HAP-1 (cell line): ENCODE measurements around the gene ULK1.

ENCODE experiments used
- DNase-seq, 2 experiments: peaks; one replicate each; pipeline ENCODE4 v3.0.0-alpha.2; 2016 to 2020; ENCODE audit warnings: low spot score in 2 of 2
- H3K27me3 ChIP-seq: fragments of 250-450 bp; sonication (Bioruptor Pico); 2 replicates; pipeline ENCODE4 v1.5.1; 2020; ENCODE audit warnings: low read depth, mild to moderate bottlenecking, moderate library complexity
- H3K36me3 ChIP-seq: fragments of 250-450 bp; sonication (Bioruptor Pico); replicated peaks from 2 replicates; pipeline ENCODE4 v1.5.1; 2020; ENCODE audit warnings: mild to moderate bottlenecking
- H3K4me1 ChIP-seq: fragments of 250-450 bp; sonication (Bioruptor Pico); 2 replicates; pipeline ENCODE4 v1.5.1; 2020; ENCODE audit warnings: mild to moderate bottlenecking
- H3K4me3 ChIP-seq: fragments of 250-450 bp; sonication (Bioruptor Pico); 2 replicates; pipeline ENCODE4 v1.5.1; 2020; ENCODE audit warnings: mild to moderate bottlenecking, moderate library complexity
- H3K9me3 ChIP-seq: fragments of 250-450 bp; sonication (Bioruptor Pico); 2 replicates; pipeline ENCODE4 v1.5.1; 2020; ENCODE audit warnings: mild to moderate bottlenecking, moderate library complexity
- in situ Hi-C: fragments of 300-500 bp; cut with MboI; formaldehyde crosslinking; loops from 3 replicates; pipeline ENCODE4 v1.14.3; 2020; ENCODE audit warnings: low sequenced_read_pairs, inconsistent platforms, mixed read lengths

ULK1 gene

GRCh38 chr12:131894313-131894860 is at the start of gene ULK1:
Gene ULK1, plus strand, starts transcription at chr12:131894622. Its CDS starts 380 bp downstream, at chr12:131895002.
- Histone ChIP-seq H3K9me3 (no peaks in the 10 kb centered on the region), H3K36me3 (no peaks in the 10 kb centered on the region; the same call in 1 of the 2 replicates), H3K4me3 (peak within 1 kb of the TSS; percentile 45), H3K27me3 (no peaks in the 10 kb centered on the region), H3K4me1 (peaks cover 9% of the 10 kb centered on the region; the same call in 1 of the 2 replicates)
- DNase-seq: peak; percentile 93 to 98
- in situ Hi-C loops: no loop called here

GRCh38 chr12:131844656-131845055 is 49.8 kb upstream of the ULK1 start:
- no peaks in the 10 kb centered on the region for H3K27me3 ChIP-seq
- in situ Hi-C loops: no loop called here
- H3K9me3 ChIP-seq: no peaks in the 10 kb centered on the region
- no peaks in the 10 kb centered on the region for H3K4me1 ChIP-seq
- DNase-seq: no peak
- no peak overlapping the region for H3K4me3 ChIP-seq
- peaks cover 45% of the 10 kb centered on the region for H3K36me3 ChIP-seq

GRCh38 chr12:131845121-131845520 is 49.3 kb upstream of the ULK1 start:
- peaks cover 46% of the 10 kb centered on the region for H3K36me3 ChIP-seq
- in situ Hi-C loops: no loop called here

GRCh38 chr12:131847456-131847855 is 47.0 kb upstream of the ULK1 start:
- no peak for DNase-seq
- in situ Hi-C loops: no loop called here
- Histone ChIP-seq H3K36me3 (peaks cover 31% of the 10 kb centered on the region), H3K4me3 (no peak overlapping the region), H3K27me3 (no peaks in the 10 kb centered on the region), H3K9me3 (no peaks in the 10 kb centered on the region), H3K4me1 (no peaks in the 10 kb centered on the region)

More at GRCh38 chr12:131845121-131845520, 49.3 kb upstream of the ULK1 start:
- no peaks in the 10 kb centered on the region for H3K9me3 ChIP-seq
- DNase-seq: no peak
- no peaks in the 10 kb centered on the region for H3K4me1 ChIP-seq
- H3K4me3 ChIP-seq: no peak overlapping the region
- no peaks in the 10 kb centered on the region for H3K27me3 ChIP-seq

- no peaks in the 10 kb centered on the region for H3K4me1 ChIP-seq
- H3K9me3 ChIP-seq: no peaks in the 10 kb centered on the region
- peaks cover 27% of the 10 kb centered on the region for H3K36me3 ChIP-seq
- no peak for DNase-seq
- no peak overlapping the region for H3K4me3 ChIP-seq
- H3K27me3 ChIP-seq: no peaks in the 10 kb centered on the region
- in situ Hi-C loops: no loop called here
These were observed 45.7 kb upstream of the ULK1 start for GRCh38 chr12:131848753-131849152.

GRCh38 chr12:131849700-131850553 is 44.5 kb upstream of the ULK1 start:
- Histone ChIP-seq H3K4me1 (no peaks in the 10 kb centered on the region), H3K27me3 (no peaks in the 10 kb centered on the region), H3K4me3 (no peak overlapping the region), H3K36me3 (peaks cover 18% of the 10 kb centered on the region), H3K9me3 (no peaks in the 10 kb centered on the region)
- no peak for DNase-seq
- in situ Hi-C loops: no loop called here

GRCh38 chr12:131850856-131851559 is 43.4 kb upstream of the ULK1 start:
- Histone ChIP-seq H3K27me3 (no peaks in the 10 kb centered on the region), H3K36me3 (peaks cover 14% of the 10 kb centered on the region), H3K4me1 (no peaks in the 10 kb centered on the region), H3K9me3 (no peaks in the 10 kb centered on the region), H3K4me3 (no peak overlapping the region)
- no peak for DNase-seq
- in situ Hi-C loops: no loop called here

GRCh38 chr12:131851741-131852550 is 42.5 kb upstream of the ULK1 start:
- DNase-seq: no peak
- H3K4me3 ChIP-seq: no peak overlapping the region

GRCh38 chr12:131852551-131853299 is 41.7 kb upstream of the ULK1 start:
- H3K4me3 ChIP-seq: no peak overlapping the region
- H3K4me1 ChIP-seq: no peaks in the 10 kb centered on the region
- no peaks in the 10 kb centered on the region for H3K27me3 ChIP-seq
- DNase-seq: no peak
- H3K36me3 ChIP-seq: peaks cover 9% of the 10 kb centered on the region
- in situ Hi-C loops: no loop called here
- no peaks in the 10 kb centered on the region for H3K9me3 ChIP-seq

More at GRCh38 chr12:131851741-131852550, 42.5 kb upstream of the ULK1 start:
- Histone ChIP-seq H3K4me1 (no peaks in the 10 kb centered on the region), H3K9me3 (no peaks in the 10 kb centered on the region), H3K36me3 (peaks cover 9% of the 10 kb centered on the region), H3K27me3 (no peaks in the 10 kb centered on the region)
- in situ Hi-C loops: no loop called here

- no peaks in the 10 kb centered on the region for H3K27me3 ChIP-seq
- DNase-seq: no peak
- no peaks in the 10 kb centered on the region for H3K9me3 ChIP-seq
- in situ Hi-C loops: no loop called here
- no peaks in the 10 kb centered on the region for H3K4me1 ChIP-seq
- peaks cover 9% of the 10 kb centered on the region for H3K36me3 ChIP-seq
- H3K4me3 ChIP-seq: no peak overlapping the region
These were observed 40.3 kb upstream of the ULK1 start for GRCh38 chr12:131853832-131854797.

GRCh38 chr12:131854861-131855476 is 39.5 kb upstream of the ULK1 start:
- H3K4me1 ChIP-seq: peaks cover 2% of the 10 kb centered on the region
- in situ Hi-C loops: no loop called here
- no peak for DNase-seq
- H3K27me3 ChIP-seq: no peaks in the 10 kb centered on the region
- H3K4me3 ChIP-seq: no peak overlapping the region
- no peaks in the 10 kb centered on the region for H3K9me3 ChIP-seq
- peaks cover 5% of the 10 kb centered on the region for H3K36me3 ChIP-seq
